MCF 10A (cell line): ENCODE measurements around the gene TRAPPC12. TPM values are rescaled to one million over a fixed set of nuclear protein-coding genes. Genes with fewer than 3 reads are reported as not detected.

Experiments
- BruUV-seq: library from RNA; stranded (reverse); fragments of 400-500 nt; replicated peaks from 2 replicates; lab custom pipeline; 2021; lab: Mats Ljungman, UMichigan
- CTCF ChIA-PET: fragments of 300-600 bp; sonication (Branson Sonifier 250); formaldehyde crosslinking; extraction: SDS; loops from one replicate; lab custom pipeline; 2021; ENCODE audit warnings: antibody characterized with exemption, inconsistent platforms; lab: Yijun Ruan, JAX
- POLR2A ChIA-PET: fragments of 300-600, 350-650 bp; sonication (Branson Sonifier 250); formaldehyde crosslinking; extraction: SDS; loops from one replicate; lab custom pipeline; 2020; ENCODE audit warnings: antibody characterized with exemption, inconsistent platforms; lab: Yijun Ruan, JAX
- DNase-seq: peaks from one replicate; pipeline ENCODE4 v3.0.0-alpha.2; 2018; ENCODE audit not compliant: unreplicated experiment
- H3K27ac Mint-ChIP-seq: one replicate; pipeline ENCODE4 v1.8.0; 2022; ENCODE audit warnings: mild to moderate bottlenecking, low read depth, mixed read lengths; ENCODE audit not compliant: unreplicated experiment
- H3K27me3 Mint-ChIP-seq: one replicate; pipeline ENCODE4 v1.8.0; 2022; ENCODE audit warnings: mixed read lengths; ENCODE audit not compliant: insufficient read depth, unreplicated experiment
- H3K36me3 Mint-ChIP-seq: one replicate; pipeline ENCODE4 v1.8.0; 2022; ENCODE audit warnings: mild to moderate bottlenecking, moderate library complexity, mixed read lengths; ENCODE audit not compliant: insufficient read depth, unreplicated experiment
- H3K4me1 Mint-ChIP-seq: one replicate; pipeline ENCODE4 v1.8.0; 2022; ENCODE audit warnings: mixed read lengths; ENCODE audit not compliant: insufficient read depth, unreplicated experiment
- H3K4me3 Mint-ChIP-seq: one replicate; pipeline ENCODE4 v1.8.0; 2022; ENCODE audit warnings: mild to moderate bottlenecking, moderate library complexity, mixed read lengths; ENCODE audit not compliant: unreplicated experiment
- H3K9me3 Mint-ChIP-seq: one replicate; pipeline ENCODE4 v1.8.0; 2022; ENCODE audit warnings: mixed read lengths; ENCODE audit not compliant: unreplicated experiment
- CTCF ChIP-seq: fragments of 200-600 bp; IDR thresholded peaks from one replicate; pipeline ENCODE4 v1.8.0; 2022; ENCODE audit warnings: antibody characterized with exemption, mild to moderate bottlenecking; ENCODE audit not compliant: unreplicated experiment
- intact Hi-C: fragments of 100-400 bp; cut with micrococcal nuclease; formaldehyde crosslinking; loops from 2 replicates; pipeline ENCODE4 v1.14.1; 2022
- total RNA-seq: library from RNA; stranded (reverse); gene quantifications from 2 replicates; pipeline ENCODE4 v1.2.3, GENCODE V29; 2022

TRAPPC12 gene
- total RNA-seq, 1 experiment from 2014 or later = 84.4 TPM

- Mint-ChIP-seq H3K36me3 (peaks cover 39% of the 10 kb centered on the region), H3K27ac (no peak overlapping the region), H3K27me3 (no peaks in the 10 kb centered on the region), H3K9me3 (no peaks in the 10 kb centered on the region), H3K4me3 (no peak overlapping the region), H3K4me1 (peaks cover 53% of the 10 kb centered on the region)
- intact Hi-C loops = no loop called here
- CTCF ChIA-PET = interaction anchor here (1.6 to 2.4 kb wide), 2 partner anchors 43 to 185 kb away, joined by 6 to 23 read pairs; no protein-coding TSS in a partner anchor
- BruUV-seq = no TSS peak
- no peak for TF ChIP-seq CTCF
- no peak for DNase-seq
- POLR2A ChIA-PET = interaction anchor here (1.3 to 1.9 kb wide), 2 partner anchors 16 to 52 kb away, joined by 3 to 5 read pairs; no protein-coding TSS in a partner anchor
Observed at GRCh38 chr2:3466966-3467365, 87.5 kb downstream of the TRAPPC12 start.

- CTCF ChIA-PET = interaction anchor here (0.9 to 1.6 kb wide), 2 partner anchors 43 to 184 kb away, joined by 5 to 6 read pairs; no protein-coding TSS in a partner anchor
- POLR2A ChIA-PET = no interaction called here
- Mint-ChIP-seq H3K27me3 (no peaks in the 10 kb centered on the region), H3K4me1 (peaks cover 56% of the 10 kb centered on the region), H3K9me3 (no peaks in the 10 kb centered on the region), H3K36me3 (peaks cover 38% of the 10 kb centered on the region), H3K27ac (peak overlapping the region; percentile 88), H3K4me3 (no peak overlapping the region)
- intact Hi-C loops = no loop called here
- no peak for DNase-seq
- TF ChIP-seq CTCF = no peak
- BruUV-seq = no TSS peak
Observed at GRCh38 chr2:3467654-3468053, 88.2 kb downstream of the TRAPPC12 start.

- no peak for DNase-seq
- ChIA-PET POLR2A (no interaction called here), CTCF (interaction anchor here (0.9 to 1.6 kb wide), 2 partner anchors 44 to 183 kb away, joined by 5 to 6 read pairs; no protein-coding TSS in a partner anchor)
- no peaks in the 10 kb centered on the region for H3K9me3 Mint-ChIP-seq
- H3K27ac Mint-ChIP-seq = peak overlapping the region; percentile 88
- intact Hi-C loops = no loop called here
- no TSS peak for BruUV-seq
- H3K4me3 Mint-ChIP-seq = no peak overlapping the region
- no peaks in the 10 kb centered on the region for H3K27me3 Mint-ChIP-seq
- H3K4me1 Mint-ChIP-seq = peaks cover 56% of the 10 kb centered on the region
- H3K36me3 Mint-ChIP-seq = peaks cover 37% of the 10 kb centered on the region
- no peak for TF ChIP-seq CTCF
Observed at GRCh38 chr2:3468296-3468988, 88.9 kb downstream of the TRAPPC12 start.

GRCh38 chr2:3469486-3469885 lies 90.0 kb downstream of the TRAPPC12 start:
- Mint-ChIP-seq H3K4me1 (peaks cover 51% of the 10 kb centered on the region), H3K36me3 (peaks cover 34% of the 10 kb centered on the region), H3K27ac (peak overlapping the region; percentile 95), H3K27me3 (no peaks in the 10 kb centered on the region), H3K9me3 (no peaks in the 10 kb centered on the region), H3K4me3 (peak overlapping the region; percentile 66)
- intact Hi-C loops = no loop called here
- TF ChIP-seq CTCF = no peak
- ChIA-PET CTCF (interaction anchor here (1.0 to 1.2 kb wide), 2 partner anchors 9 to 45 kb away, joined by 3 to 5 read pairs; no protein-coding TSS in a partner anchor), POLR2A (interaction anchor here (0.7 to 1.9 kb wide), 8 partner anchors 11 to 1444 kb away, joined by 3 to 23 read pairs (median 5); partner anchors contain the start of genes ADI1, EIPR1, RNASEH1 and TRAPPC12)
- no peak for DNase-seq
- BruUV-seq = no TSS peak
